Fibroblast of lung (primary cell): ENCODE results near the gene SLC24A4. TPM values are rescaled to one million over a fixed set of nuclear protein-coding genes. Genes with fewer than 3 reads are reported as not detected.
A peak's percentile ranks its signal among the peaks of the same experiment; 100 is the strongest.

Experiments
- DNase-seq, 2 donors: peaks; one replicate each; pipeline versions ENCODE4 v3.0.0 to v3.0.0-alpha.2; 2010; ENCODE audit warnings: low read depth in 2 of 2
- H2AFZ ChIP-seq: 2 replicates; pipeline ENCODE4 v1.5.1; 2012; ENCODE audit warnings: low read length, control low read depth, inconsistent platforms
- H3K27ac ChIP-seq: 2 replicates; pipeline ENCODE4 v1.5.1; 2011; ENCODE audit warnings: low read length, control low read depth; ENCODE audit not compliant: insufficient read depth
- H3K27me3 ChIP-seq: 2 replicates; pipeline ENCODE4 v1.5.1; 2011; ENCODE audit warnings: mild to moderate bottlenecking, low read length; ENCODE audit not compliant: control insufficient read depth, insufficient read depth
- H3K36me3 ChIP-seq: 2 replicates; pipeline ENCODE4 v1.5.1; 2011; ENCODE audit warnings: low read length; ENCODE audit not compliant: control insufficient read depth, insufficient read depth
- H3K4me1 ChIP-seq: 2 replicates; pipeline ENCODE4 v1.5.1; 2011; ENCODE audit warnings: low read length; ENCODE audit not compliant: control insufficient read depth, insufficient read depth; ENCODE audit errors: extremely low read depth
- H3K4me2 ChIP-seq: 2 replicates; pipeline ENCODE4 v1.5.1; 2011; ENCODE audit warnings: low read length, control low read depth; ENCODE audit not compliant: insufficient read depth; ENCODE audit errors: extremely low read depth
- H3K4me3 ChIP-seq, 4 experiments: fragments of 200-600 bp in 1 of 4; sonication (generic) in 1 of 4; replicated peaks in 1 of 4; 2 replicates each; pipeline ENCODE4 v1.5.1; 2011 to 2016; ENCODE audit warnings: low read length in 4 of 4, low read depth in 3 of 4, mild to moderate bottlenecking in 3 of 4, control low read depth in 2 of 4, inconsistent platforms in 1 of 4, mixed read lengths in 1 of 4; ENCODE audit not compliant: insufficient read depth in 1 of 4; ENCODE audit errors: control extremely low read depth in 1 of 4
- H3K79me2 ChIP-seq: 2 replicates; pipeline ENCODE4 v1.5.1; 2012; ENCODE audit warnings: mild to moderate bottlenecking, low read length, inconsistent platforms; ENCODE audit not compliant: control insufficient read depth, insufficient read depth
- H3K9ac ChIP-seq: 2 replicates; pipeline ENCODE4 v1.5.1; 2011; ENCODE audit warnings: mild to moderate bottlenecking, low read length, control low read depth; ENCODE audit not compliant: insufficient read depth
- H3K9me3 ChIP-seq: 2 replicates; pipeline ENCODE4 v1.5.1; 2012; ENCODE audit warnings: low read depth, low read length; ENCODE audit not compliant: control insufficient read depth, insufficient read depth
- H4K20me1 ChIP-seq: 2 replicates; pipeline ENCODE4 v1.5.1; 2011; ENCODE audit warnings: low read length; ENCODE audit not compliant: control insufficient read depth, insufficient read depth; ENCODE audit errors: extremely low read depth
- EZH2 ChIP-seq: IDR thresholded peaks from 2 replicates; pipeline ENCODE4 v1.5.1; 2012; ENCODE audit warnings: low read length, control low read depth, mild to moderate bottlenecking; ENCODE audit errors: missing control alignments
- polyA minus RNA-seq: library from RNA; depleted of rRNA, polyadenylated mRNA; stranded (reverse); fragments of >200 nt; gene quantifications from 2 replicates; pipeline ENCODE4 v1.2.3, GENCODE V29; 2011; ENCODE audit warnings: low replicate concordance
- polyA plus RNA-seq, 2 donors: library from polyadenylated mRNA; depleted of rRNA in 1 of 2; stranded (reverse) in 1 of 2; unstranded in 1 of 2; fragments of >200 nt; gene quantifications; 2 replicates each; pipeline ENCODE4 v1.2.1, GENCODE V29; 2011 to 2012; ENCODE audit warnings: missing spikeins in 1 of 2
- total RNA-seq: library from RNA; depleted of rRNA; stranded (reverse); fragments of >200 nt; gene quantifications from 2 replicates; pipeline ENCODE4 v1.2.1, GENCODE V29; 2014
- TF ChIP-seq, protein P1 (sequence below), 2 donors: IDR thresholded peaks in 1 of 2; conservative IDR thresholded peaks in 1 of 2; 1 replicate in 1 of 2; 2 replicates in 1 of 2; pipeline ENCODE4 v1.5.1; 2011 to 2012; ENCODE audit warnings: low read length in 2 of 2, control low read depth in 1 of 2, inconsistent platforms in 1 of 2, low read depth in 1 of 2, mild to moderate bottlenecking in 1 of 2

The SLC24A4 gene
- not detected in 2 replicates for total RNA-seq
- polyA plus RNA-seq: 0.03 TPM in 1 of 2 replicates, not detected in the other
- polyA plus RNA-seq (2012): not detected in 2 replicates
- 0.07 TPM in 1 of 2 replicates, not detected in the other for polyA minus RNA-seq

GRCh38 chr14:92323011-92323915 is at the start of gene SLC24A4:
Gene SLC24A4 (plus strand): TSS chr14:92323165. CDS start chr14:92323831, 666 bp downstream.
- Histone ChIP-seq H3K27me3 (peaks cover 38% of the 10 kb centered on the region), H3K36me3 (no peaks in the 10 kb centered on the region), H3K4me2 (peak within 1 kb of the TSS; percentile 3), H3K4me3 (peak within 1 kb of the TSS in 1 of 4 experiments; percentile 22), H3K9ac (no peak within 1 kb of the TSS), H4K20me1 (no peaks in the 10 kb centered on the region), H3K79me2 (no peaks in the 10 kb centered on the region), H3K9me3 (no peaks in the 10 kb centered on the region), H3K4me1 (no peaks in the 10 kb centered on the region), H3K27ac (no peak within 1 kb of the TSS), H2AFZ (no peak within 1 kb of the TSS)
- TF ChIP-seq, protein P1, sequence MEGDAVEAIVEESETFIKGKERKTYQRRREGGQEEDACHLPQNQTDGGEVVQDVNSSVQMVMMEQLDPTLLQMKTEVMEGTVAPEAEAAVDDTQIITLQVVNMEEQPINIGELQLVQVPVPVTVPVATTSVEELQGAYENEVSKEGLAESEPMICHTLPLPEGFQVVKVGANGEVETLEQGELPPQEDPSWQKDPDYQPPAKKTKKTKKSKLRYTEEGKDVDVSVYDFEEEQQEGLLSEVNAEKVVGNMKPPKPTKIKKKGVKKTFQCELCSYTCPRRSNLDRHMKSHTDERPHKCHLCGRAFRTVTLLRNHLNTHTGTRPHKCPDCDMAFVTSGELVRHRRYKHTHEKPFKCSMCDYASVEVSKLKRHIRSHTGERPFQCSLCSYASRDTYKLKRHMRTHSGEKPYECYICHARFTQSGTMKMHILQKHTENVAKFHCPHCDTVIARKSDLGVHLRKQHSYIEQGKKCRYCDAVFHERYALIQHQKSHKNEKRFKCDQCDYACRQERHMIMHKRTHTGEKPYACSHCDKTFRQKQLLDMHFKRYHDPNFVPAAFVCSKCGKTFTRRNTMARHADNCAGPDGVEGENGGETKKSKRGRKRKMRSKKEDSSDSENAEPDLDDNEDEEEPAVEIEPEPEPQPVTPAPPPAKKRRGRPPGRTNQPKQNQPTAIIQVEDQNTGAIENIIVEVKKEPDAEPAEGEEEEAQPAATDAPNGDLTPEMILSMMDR (conservative IDR thresholded peaks at IDR 0.05 in 1 of 2, IDR thresholded peaks at IDR 0.05 in 1 of 2; ENCODE audit: low read depth in 1 of 2, low read length in 2 of 2): no peak
- peak; percentile 52 for TF ChIP-seq EZH2
- peak in 1 of 2 donors; percentile 22 for DNase-seq

- no peak for DNase-seq
- TF ChIP-seq EZH2: no peak
- TF ChIP-seq, protein P1 (conservative IDR thresholded peaks at IDR 0.05 in 1 of 2, IDR thresholded peaks at IDR 0.05 in 1 of 2; ENCODE audit: low read depth in 1 of 2, low read length in 2 of 2): no peak
- Histone ChIP-seq H3K79me2 (no peaks in the 10 kb centered on the region), H4K20me1 (no peaks in the 10 kb centered on the region), H3K36me3 (no peaks in the 10 kb centered on the region), H3K4me3 (no peak overlapping the region), H3K4me1 (no peaks in the 10 kb centered on the region), H2AFZ (no peak overlapping the region), H3K27me3 (no peaks in the 10 kb centered on the region), H3K9me3 (no peaks in the 10 kb centered on the region), H3K27ac (no peak overlapping the region), H3K4me2 (no peak overlapping the region), H3K9ac (no peak overlapping the region)
Observed at GRCh38 chr14:92273166-92273565, 49.8 kb upstream of the SLC24A4 start.

- H3K27me3 ChIP-seq: no peaks in the 10 kb centered on the region
- no peak for DNase-seq
Observed at GRCh38 chr14:92274055-92274454, 48.9 kb upstream of the SLC24A4 start.

More at GRCh38 chr14:92274055-92274454, 48.9 kb upstream of the SLC24A4 start:
- Histone ChIP-seq H4K20me1 (no peaks in the 10 kb centered on the region), H3K9me3 (no peaks in the 10 kb centered on the region), H3K4me3 (no peak overlapping the region), H3K4me1 (no peaks in the 10 kb centered on the region), H3K79me2 (no peaks in the 10 kb centered on the region), H3K4me2 (no peak overlapping the region), H2AFZ (no peak overlapping the region), H3K27ac (no peak overlapping the region), H3K9ac (no peak overlapping the region), H3K36me3 (no peaks in the 10 kb centered on the region)
- TF ChIP-seq EZH2: no peak
- TF ChIP-seq, protein P1 (conservative IDR thresholded peaks at IDR 0.05 in 1 of 2, IDR thresholded peaks at IDR 0.05 in 1 of 2; ENCODE audit: low read depth in 1 of 2, low read length in 2 of 2): no peak
